Adipose tissue (tissue), 3 donors: Measurements from ENCODE around the gene AANAT. TPM values are rescaled to one million over a fixed set of nuclear protein-coding genes. Genes with fewer than 3 reads are reported as not detected.

ENCODE experiments used
- H3K27ac ChIP-seq: one replicate; pipeline ENCODE4 v1.5.1; 2013; ENCODE audit warnings: low read depth, low read length
- WGBS, 3 donors: extraction: QIAGEN DNeasy Blood & Tissue Kit; methylation state at CpG; one replicate each; pipeline ENCODE4 v1.1.7; 2013; 5-methylcytosine and 5-hydroxymethylcytosine counted together
- polyA plus RNA-seq, 3 donors: library from polyadenylated mRNA; stranded (reverse); fragments of 200-250 nt; gene quantifications; one replicate each; pipeline ENCODE4 v1.2.3, GENCODE V29; 2013
- donor health status: healthy with polysubstance abuse.
- donor health status: Bipolar disorder and iron deficiency.
- donor health status: healthy.

The AANAT gene
- polyA plus RNA-seq, 3 donors, result 0.08 TPM; not detected in 2

DNA sequence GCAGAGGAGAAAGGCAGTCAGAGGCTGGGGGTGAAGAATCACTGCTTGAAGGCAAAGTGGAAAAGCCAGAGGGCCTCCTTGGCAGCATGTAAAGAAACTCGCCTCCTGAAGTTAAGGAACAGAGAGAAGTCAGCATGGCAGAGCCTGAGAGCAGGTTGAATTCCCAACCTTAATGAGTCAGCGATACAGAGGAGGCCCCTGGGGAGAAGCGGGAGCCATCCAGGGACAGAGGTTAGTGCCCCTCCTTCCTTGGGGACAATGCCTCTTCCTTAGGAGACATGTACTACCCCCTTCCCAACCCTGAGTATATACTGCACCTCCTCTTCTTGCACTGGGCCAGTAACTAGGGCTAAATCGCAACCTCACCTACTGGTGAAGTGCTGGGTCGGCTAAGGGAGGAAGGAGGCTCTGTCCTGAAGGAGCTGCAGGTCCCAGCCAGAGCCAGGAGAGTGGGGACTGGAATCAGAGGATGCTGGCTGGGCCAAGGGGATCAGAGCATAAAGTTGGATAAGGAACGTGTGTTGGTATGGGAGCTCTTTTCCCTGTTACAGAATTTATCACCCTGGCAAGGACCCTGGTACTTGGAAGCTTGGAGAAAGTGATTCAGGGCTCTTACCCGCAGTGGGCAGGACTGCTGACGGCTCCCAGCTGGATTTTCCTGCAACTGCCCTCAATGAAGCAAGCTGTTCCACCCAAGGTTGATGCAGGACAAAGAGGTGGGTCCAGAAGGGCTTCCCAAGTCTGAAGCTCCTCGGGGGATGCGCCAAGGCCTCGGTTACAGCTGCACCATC lies 5.4 kb upstream of the AANAT start:
- WGBS, 3 donors, result 81 to 84% (median 81%) methylated on average over 11 of the region's 11 CpGs
- H3K27ac ChIP-seq, result no peak overlapping the region

- no peak overlapping the region for H3K27ac ChIP-seq
- WGBS, 3 donors, result 75 to 81% (median 80%) methylated on average over 24 of the region's 24 CpGs
Measured at GRCh38 chr17:76462556-76463290, 4.7 kb upstream of the AANAT start.

DNA sequence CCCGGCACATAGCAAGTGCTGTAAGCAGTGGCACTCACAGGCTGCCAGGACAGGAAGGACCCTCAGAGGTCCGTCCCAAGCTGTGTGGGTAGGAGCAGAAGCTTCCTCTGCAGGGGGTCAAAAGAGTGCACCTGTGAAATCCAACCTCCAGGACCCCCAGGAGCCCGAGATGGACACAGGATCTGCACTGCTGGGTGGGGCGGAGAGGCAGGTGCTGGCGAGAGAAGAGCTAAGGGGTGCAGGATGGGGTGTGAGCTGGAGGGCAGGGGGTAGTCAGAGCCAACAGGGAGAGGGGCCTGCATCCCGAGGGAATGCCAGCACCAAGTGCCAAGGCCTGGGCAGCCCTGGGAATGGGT lies 650 bp upstream of the AANAT start:
- H3K27ac ChIP-seq, result no peak overlapping the region
- 84 to 89% (median 84%) methylated on average over 6 of the region's 6 CpGs for WGBS, 3 donors

GRCh38 chr17:76467809-76468633 lies 618 bp downstream of the AANAT start:
- H3K27ac ChIP-seq, result no peak overlapping the region
- 72 to 81% (median 79%) methylated on average over 8 of the region's 8 CpGs for whole genome bisulfite sequencing, 3 donors

DNA sequence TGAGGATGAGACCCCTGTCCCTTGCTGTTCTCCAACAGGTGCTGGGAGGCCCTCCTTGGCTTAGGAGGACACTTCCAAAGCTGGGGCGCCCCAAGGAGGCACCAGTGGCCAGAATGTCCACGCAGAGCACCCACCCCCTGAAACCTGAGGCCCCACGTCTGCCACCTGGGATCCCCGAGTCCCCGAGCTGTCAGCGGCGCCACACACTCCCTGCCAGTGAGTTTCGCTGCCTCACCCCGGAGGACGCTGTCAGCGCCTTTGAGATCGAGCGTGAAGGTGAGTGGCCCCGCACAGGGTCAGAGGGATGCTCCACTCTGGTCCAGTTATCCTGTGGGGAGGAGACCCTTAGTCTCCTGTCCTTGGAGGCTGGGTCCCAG lies 1.2 kb downstream of the AANAT start:
- 89 to 94% (median 89%) methylated on average over 14 of the region's 14 CpGs for WGBS, 3 donors

DNA sequence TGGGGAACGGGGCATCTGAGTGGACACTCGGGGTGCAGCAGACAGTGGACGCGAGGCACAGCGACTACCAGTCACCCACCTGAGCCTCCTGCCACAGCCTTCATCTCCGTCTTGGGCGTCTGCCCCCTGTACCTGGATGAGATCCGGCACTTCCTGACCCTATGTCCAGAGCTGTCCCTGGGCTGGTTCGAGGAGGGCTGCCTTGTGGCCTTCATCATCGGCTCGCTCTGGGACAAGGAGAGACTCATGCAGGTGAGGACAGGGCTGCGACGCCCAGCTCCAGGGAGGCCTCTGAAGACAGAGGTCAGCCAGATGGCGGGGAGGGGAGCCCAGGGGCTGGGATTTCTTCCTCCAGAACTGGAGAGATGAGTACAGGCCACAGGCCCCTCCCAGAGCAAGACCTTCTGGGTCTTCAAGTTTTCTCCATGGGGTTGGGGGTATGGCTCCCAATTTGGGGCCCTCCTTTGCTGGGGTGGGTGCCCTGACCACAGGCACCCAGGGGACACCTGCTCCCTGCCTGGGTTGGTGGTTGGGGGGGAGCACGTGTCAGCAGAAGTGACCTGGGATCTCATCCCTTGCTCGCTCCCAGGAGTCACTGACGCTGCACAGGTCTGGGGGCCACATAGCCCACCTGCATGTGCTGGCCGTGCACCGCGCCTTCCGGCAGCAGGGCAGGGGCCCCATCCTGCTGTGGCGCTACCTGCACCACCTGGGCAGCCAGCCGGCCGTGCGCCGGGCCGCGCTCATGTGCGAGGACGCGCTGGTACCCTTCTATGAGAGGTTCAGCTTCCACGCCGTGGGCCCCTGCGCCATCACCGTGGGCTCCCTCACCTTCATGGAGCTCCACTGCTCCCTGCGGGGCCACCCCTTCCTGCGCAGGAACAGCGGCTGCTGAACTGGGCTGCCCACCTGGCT lies 1.9 kb downstream of the AANAT start:
- 92 to 94% (median 93%) methylated on average over 38 of the region's 38 CpGs for WGBS, 3 donors
- no peak overlapping the region for H3K27ac ChIP-seq

More for the DNA sequence above, 1.2 kb downstream of the AANAT start:
- no peak overlapping the region for H3K27ac ChIP-seq

- H3K27ac ChIP-seq, result no peak overlapping the region
- WGBS, 3 donors, result 85 to 90% (median 89%) methylated on average over 12 to 13 of the region's 13 CpGs
Measured at GRCh38 chr17:76469991-76470739, 2.8 kb downstream of the AANAT start.

DNA sequence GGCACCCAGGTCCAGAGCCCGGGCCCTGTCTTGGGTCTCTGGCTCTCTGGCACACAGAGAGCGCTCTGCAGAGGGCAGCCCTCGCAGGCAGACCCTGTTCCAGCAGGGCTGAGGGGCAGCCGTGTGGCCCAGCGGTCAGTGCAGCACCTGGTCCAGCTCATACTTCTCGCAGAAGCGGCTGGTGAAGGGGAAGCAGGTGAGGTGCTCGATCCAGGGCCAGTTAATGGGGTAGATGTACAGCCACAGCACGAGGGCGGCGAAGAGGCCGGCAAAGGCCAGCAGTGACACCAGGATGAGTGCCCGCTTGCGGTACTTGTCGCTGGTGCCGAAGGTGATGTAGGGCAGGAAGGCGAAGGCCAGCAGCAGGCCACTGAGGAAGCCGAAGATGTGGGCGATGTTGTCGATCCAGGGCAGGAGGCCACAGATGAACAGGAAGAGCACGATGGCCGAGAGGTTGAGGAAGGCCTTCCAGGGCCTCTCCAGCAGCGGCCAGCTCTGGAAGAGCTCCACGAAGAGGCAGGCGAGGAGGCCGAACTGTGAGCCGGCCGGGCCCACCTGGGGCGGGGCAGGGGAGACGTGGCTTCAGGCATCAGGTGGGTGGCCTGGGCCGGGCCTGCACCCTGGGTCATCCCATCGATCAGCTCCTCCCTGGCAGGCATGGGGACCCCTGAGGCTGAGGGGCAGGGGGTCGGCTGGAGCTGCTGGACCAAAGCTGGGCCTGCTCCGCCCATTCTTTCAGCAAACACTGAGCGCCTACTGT lies 4.3 kb downstream of the AANAT start:
- no peak overlapping the region for H3K27ac ChIP-seq
- WGBS, 3 donors, result 91 to 93% (median 93%) methylated on average over 35 of the region's 35 CpGs

GRCh38 chr17:76472258-76472645 lies 4.8 kb downstream of the AANAT start:
- no peak overlapping the region for H3K27ac ChIP-seq
- 90 to 94% (median 94%) methylated on average over 15 of the region's 15 CpGs for WGBS, 3 donors

DNA sequence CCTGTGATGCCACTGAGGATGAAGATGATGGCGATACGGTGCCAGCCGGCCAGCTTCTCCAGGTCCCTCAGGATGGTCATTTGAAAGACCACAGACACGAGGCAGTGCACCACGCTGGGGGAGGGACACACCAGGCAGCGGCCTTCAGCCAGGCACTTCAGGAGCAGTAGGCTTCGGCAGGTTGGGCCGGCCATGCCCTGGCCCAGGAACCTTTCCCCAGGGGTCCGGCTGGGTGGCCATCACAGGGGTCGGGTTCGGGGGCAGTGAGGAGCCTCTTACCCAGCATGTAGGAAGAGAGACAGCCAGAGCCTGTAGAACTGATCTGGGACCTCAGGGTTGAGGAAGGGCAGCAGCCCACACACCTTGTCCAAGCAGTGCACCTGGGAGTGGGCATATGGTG lies 5.3 kb downstream of the AANAT start:
- no peak overlapping the region for H3K27ac ChIP-seq
- WGBS, 3 donors, result 94 to 95% (median 95%) methylated on average over 10 to 11 of the region's 11 CpGs

DNA sequence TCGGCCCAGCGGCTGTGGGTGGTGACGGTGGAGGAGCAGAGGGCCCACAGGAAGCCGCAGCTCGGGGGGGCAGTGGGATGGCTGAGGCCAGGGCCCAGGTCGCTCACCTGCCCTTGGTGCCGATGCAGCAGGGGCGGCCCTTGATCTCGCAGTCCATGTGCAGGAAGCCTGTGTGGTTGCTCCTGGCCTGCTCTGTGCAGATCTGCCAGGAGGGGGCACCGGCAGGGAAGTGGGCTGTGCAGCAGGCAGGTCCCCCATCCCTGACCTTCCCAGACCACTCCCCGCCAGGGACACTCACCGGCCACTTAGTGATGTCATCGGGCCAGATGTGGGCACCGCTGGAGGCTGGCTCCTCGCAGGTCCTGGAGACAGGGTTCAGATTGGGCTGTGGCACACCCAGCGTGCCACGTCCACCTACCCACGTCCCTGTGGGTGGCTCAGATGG lies 6.2 kb downstream of the AANAT start:
- no peak overlapping the region for H3K27ac ChIP-seq
- WGBS, 3 donors, result 84 to 90% (median 84%) methylated on average over 18 of the region's 18 CpGs

- 94 to 97% (median 97%) methylated on average over 14 of the region's 14 CpGs for WGBS, 3 donors
Measured at GRCh38 chr17:76474238-76474637, 6.8 kb downstream of the AANAT start.

DNA sequence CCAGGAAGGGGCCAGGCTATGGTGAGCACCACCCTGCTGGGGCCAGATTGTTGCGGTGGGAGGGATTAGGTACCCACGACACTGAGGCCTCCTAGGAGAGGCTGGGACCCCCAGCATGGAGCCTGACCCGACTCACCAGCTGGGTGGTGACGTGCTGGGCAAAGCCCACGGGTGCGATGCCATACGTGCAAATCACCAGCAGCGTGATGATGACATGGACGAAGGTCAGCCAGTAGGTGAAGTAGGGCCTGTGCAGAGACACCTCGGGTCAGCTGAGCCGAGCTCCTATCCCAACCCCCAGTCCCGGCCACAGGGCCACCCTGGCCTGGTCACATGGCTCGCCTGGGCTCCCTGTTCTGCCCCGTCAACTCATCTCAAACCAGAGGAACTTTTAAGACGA lies 7.5 kb downstream of the AANAT start:
- H3K27ac ChIP-seq, result no peak overlapping the region
- 94 to 96% (median 96%) methylated on average over 15 of the region's 15 CpGs for WGBS, 3 donors

More at GRCh38 chr17:76474238-76474637, 6.8 kb downstream of the AANAT start:
- no peak overlapping the region for H3K27ac ChIP-seq

- no peak overlapping the region for H3K27ac ChIP-seq
- WGBS, 3 donors, result 91 to 95% (median 94%) methylated on average over 6 of the region's 6 CpGs
Measured at GRCh38 chr17:76475302-76475701, 7.9 kb downstream of the AANAT start.

- H3K27ac ChIP-seq, result no peak overlapping the region
- 94 to 96% (median 95%) methylated on average over 20 of the region's 20 CpGs for WGBS, 3 donors
Measured at GRCh38 chr17:76476736-76477135, 9.3 kb downstream of the AANAT start.

GRCh38 chr17:76477576-76477975 lies 10.2 kb downstream of the AANAT start:
- WGBS, 3 donors, result 88 to 90% (median 88%) methylated on average over 15 of the region's 15 CpGs
- no peak overlapping the region for H3K27ac ChIP-seq

DNA sequence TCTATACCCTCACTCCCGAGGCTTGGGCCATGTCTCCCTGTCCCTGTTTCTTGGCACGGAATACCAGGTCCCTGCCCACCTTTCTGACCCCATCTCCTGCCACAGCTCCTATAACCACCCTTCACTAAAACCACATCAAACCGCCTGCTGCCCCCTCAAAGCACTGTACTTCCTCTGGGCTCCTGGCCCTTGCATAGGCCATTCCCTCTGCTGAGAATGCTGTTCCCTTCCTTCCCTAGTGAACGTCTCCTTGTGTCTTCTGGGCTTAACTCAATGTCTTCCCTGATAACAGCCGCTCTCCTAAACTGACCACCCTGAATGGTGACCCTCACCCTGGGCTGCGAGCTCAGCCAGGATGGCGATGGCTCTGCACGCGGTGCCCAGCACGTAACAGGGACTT lies 10.7 kb downstream of the AANAT start:
- 92 to 95% (median 94%) methylated on average over 10 of the region's 10 CpGs for WGBS, 3 donors
- H3K27ac ChIP-seq, result no peak overlapping the region
